ENCODE measurements around the gene SCN5A.

SCN5A gene

DNA sequence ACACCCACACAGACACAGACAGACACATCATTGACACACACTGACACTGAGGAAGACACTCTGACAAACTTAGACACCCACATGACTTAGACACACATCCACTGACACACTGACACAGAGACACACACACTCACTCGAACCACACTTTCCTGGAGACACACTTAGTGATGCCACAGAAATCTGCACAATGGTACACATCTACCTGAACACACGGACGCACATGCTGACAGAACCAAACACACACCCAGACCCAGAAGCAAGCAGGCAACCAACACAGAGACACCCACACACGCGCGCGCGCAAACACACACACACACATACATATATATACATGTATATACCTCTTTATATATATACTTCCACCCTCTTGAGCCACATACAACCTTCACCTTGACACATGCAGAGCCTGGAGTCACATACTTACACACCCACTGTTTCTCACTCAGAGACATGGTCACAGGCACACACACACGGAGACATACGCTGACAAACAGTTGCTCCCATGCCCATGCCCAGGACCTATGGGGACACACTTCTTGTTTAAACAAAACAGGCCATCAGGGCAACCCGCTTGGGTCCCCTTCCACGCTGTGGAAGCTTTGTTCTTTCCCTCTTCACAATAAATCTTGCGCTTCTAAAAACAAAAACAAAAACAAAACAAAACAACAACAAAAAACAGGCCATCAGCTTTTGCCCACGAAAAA lies 913 bp upstream of the SCN5A start:
- Histone ChIP-seq H3K36me3 (ENCODE audit: insufficient read depth, low read length) (no peaks in the 10 kb centered on the region), H3K27ac (no peak overlapping the region), H3K9ac (ENCODE audit: insufficient read length) (no peak overlapping the region), H3K4me3 (no peak overlapping the region; the same call in 1 of the 2 replicates), H3K9me3 (ENCODE audit: low read depth, low read length) (no peaks in the 10 kb centered on the region)
- TF ChIP-seq POLR2AphosphoS5 (IDR thresholded peaks at IDR 0.05; ENCODE audit: borderline replicate concordance, low read depth, low read length) (no peak), FOXP2 (optimal IDR thresholded peaks at IDR 0.05; ENCODE audit: control extremely low read depth, extremely low read length, insufficient read depth) (no peak), EZH2 (IDR thresholded peaks at IDR 0.05) (no peak)
- no peak for DNase-seq (ENCODE audit: low read depth, low spot score)

DNA sequence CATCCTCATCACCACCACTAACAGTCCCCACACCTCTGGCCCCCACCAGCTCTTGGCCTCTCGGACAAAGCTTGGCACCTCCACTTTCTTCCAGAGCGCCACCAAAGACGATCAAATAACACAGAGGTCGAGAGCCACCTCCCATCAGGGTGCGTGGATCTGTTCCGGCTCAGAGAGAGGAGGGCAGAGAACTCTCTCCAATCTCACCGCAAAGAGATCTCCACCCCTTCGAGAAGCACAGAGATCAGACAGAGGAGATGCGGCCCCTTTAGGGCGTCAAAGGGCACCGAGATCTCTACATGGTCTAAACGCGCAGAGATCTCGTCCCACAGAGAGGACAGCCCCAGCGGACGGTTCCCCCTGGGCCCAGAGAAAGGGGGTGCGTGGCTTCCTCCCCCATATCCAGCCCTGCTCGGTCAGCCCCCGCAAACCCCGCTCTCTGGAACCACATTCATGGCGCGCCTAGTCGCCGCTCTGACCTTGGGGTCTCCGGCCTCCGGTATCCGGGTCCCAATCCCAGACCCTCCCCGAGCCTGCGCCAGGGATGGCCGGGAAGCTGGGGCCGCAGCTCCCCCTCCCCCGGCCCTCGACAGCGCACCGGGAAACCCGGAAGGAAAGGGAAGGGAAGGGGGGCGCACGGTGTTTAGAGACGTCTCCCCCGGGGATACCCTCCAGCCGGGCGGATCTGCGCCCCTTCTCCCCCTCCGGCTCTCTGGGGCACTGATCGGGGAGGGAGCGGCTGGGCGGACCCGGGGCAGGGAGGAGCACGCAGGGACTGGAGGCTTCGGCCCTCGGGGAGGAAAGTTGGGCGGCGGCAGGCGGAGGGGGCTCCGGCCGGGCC lies 608 bp downstream of the SCN5A start:
- Histone ChIP-seq H3K4me3 (peak overlapping the region; percentile 47), H3K36me3 (ENCODE audit: insufficient read depth, low read length) (no peaks in the 10 kb centered on the region), H3K9ac (ENCODE audit: insufficient read length) (no peak overlapping the region), H3K27ac (no peak overlapping the region), H3K9me3 (ENCODE audit: low read depth, low read length) (no peaks in the 10 kb centered on the region)
- DNase-seq (ENCODE audit: low read depth, low spot score), result no peak
- TF ChIP-seq EZH2 (IDR thresholded peaks at IDR 0.05) (no peak), POLR2AphosphoS5 (IDR thresholded peaks at IDR 0.05; ENCODE audit: borderline replicate concordance, low read depth, low read length) (no peak), FOXP2 (optimal IDR thresholded peaks at IDR 0.05; ENCODE audit: control extremely low read depth, extremely low read length, insufficient read depth) (no peak)

DNA sequence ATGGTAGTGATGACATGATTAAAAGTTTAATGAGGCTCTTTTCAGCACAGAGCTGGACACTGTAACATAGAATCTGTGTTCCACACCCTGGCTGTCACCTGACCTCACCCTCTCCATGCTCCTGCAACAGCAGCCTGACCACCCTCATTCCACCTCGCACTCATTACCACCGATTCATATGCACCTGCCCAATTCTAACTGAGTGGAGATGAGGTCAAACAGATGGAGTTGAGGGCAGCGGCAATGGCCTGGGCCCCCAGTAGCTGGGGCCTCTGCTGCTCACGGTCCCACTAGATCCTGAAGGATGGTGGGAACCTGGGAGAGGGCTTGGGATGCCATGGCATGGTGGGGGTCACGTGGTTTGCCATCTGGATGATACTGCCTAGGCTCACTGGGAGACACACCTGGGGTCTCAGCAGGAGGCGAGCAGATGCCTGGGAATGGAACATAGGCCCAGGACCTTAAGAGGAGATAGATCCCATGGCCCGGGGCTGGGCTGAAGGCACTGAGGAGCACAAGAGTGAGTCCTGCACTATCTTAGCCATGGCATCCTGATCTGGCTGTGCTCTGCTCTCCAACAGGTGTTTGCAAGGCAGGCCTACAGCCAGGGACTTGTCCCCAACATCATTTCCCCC lies 1.3 kb downstream of the SCN5A start:
- H3K9ac ChIP-seq (ENCODE audit: insufficient read length), result no peak overlapping the region
- TF ChIP-seq FOXP2 (optimal IDR thresholded peaks at IDR 0.05; ENCODE audit: control extremely low read depth, extremely low read length, insufficient read depth) (no peak), EZH2 (IDR thresholded peaks at IDR 0.05) (no peak), POLR2AphosphoS5 (IDR thresholded peaks at IDR 0.05; ENCODE audit: borderline replicate concordance, low read depth, low read length) (no peak)
- H3K4me3 ChIP-seq, result no peak overlapping the region
- H3K9me3 ChIP-seq (ENCODE audit: low read depth, low read length), result no peaks in the 10 kb centered on the region
- H3K36me3 ChIP-seq (ENCODE audit: insufficient read depth, low read length), result no peaks in the 10 kb centered on the region
- H3K27ac ChIP-seq, result no peak overlapping the region
- no peak for DNase-seq (ENCODE audit: low read depth, low spot score)

DNA sequence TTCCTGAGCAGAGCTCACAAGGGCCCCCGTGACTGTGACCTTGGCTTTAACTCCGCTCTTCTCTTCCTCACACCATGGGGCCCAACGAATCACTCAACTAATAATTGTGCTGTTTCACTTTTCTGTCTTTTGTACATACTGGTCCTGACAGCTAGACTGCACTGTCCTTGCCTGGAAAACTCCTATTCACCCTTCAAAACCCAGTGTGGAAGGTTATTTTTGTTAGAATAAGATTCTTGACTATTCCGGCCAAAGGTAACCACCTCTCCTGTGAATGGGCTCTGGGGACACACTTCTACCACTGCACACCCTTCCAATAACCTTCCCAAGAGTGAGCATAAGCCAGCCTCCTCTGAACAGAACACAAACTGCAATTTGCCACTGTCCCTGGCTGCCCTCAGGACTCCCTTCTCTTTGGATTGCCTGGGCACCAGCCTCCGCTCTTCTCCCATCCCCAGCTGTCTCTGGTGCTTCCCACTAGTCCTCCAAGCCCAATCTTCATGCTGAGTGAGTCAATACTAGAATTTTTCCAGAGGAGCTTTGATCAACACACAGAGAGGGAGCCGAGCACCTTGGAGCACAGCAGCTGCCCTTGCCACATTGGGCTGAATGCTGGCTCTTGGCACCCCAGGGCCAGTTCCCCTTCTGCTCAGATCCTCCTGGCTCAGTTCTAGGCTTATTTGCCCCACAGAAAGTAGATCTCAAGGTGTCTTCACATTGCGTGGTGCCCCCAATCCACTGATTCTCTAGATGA lies 2.1 kb downstream of the SCN5A start:
- Histone ChIP-seq H3K4me3 (no peak overlapping the region), H3K27ac (no peak overlapping the region), H3K9ac (ENCODE audit: insufficient read length) (no peak overlapping the region), H3K36me3 (ENCODE audit: insufficient read depth, low read length) (no peaks in the 10 kb centered on the region), H3K9me3 (ENCODE audit: low read depth, low read length) (no peaks in the 10 kb centered on the region)
- no peak for DNase-seq (ENCODE audit: low read depth, low spot score)
- TF ChIP-seq POLR2AphosphoS5 (IDR thresholded peaks at IDR 0.05; ENCODE audit: borderline replicate concordance, low read depth, low read length) (no peak), FOXP2 (optimal IDR thresholded peaks at IDR 0.05; ENCODE audit: control extremely low read depth, extremely low read length, insufficient read depth) (no peak), EZH2 (IDR thresholded peaks at IDR 0.05) (no peak)

DNA sequence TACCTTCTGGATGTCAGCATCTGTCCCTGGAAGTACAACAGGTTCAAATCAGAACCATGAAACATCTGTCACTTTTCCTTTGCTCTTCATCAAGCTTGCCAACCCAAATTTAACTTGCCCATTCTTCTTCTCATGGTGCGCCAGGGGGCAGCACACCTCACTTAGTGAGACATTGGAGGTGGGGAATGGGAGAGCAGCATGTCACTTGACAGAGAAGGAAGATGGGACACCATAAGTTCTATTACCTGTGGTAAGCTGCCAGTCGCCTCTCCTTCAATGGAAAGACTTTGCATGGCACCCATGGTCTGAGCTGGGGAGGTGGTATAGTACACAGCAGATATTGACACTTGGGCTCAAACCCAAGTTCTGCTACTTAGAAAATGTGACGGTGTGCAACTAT lies 2.9 kb downstream of the SCN5A start:
- Histone ChIP-seq H3K27ac (no peak overlapping the region), H3K9me3 (ENCODE audit: low read depth, low read length) (no peaks in the 10 kb centered on the region), H3K36me3 (ENCODE audit: insufficient read depth, low read length) (no peaks in the 10 kb centered on the region), H3K4me3 (no peak overlapping the region), H3K9ac (ENCODE audit: insufficient read length) (no peak overlapping the region)
- TF ChIP-seq FOXP2 (optimal IDR thresholded peaks at IDR 0.05; ENCODE audit: control extremely low read depth, extremely low read length, insufficient read depth) (no peak), POLR2AphosphoS5 (IDR thresholded peaks at IDR 0.05; ENCODE audit: borderline replicate concordance, low read depth, low read length) (no peak), EZH2 (IDR thresholded peaks at IDR 0.05) (no peak)
- DNase-seq (ENCODE audit: low read depth, low spot score), result no peak

DNA sequence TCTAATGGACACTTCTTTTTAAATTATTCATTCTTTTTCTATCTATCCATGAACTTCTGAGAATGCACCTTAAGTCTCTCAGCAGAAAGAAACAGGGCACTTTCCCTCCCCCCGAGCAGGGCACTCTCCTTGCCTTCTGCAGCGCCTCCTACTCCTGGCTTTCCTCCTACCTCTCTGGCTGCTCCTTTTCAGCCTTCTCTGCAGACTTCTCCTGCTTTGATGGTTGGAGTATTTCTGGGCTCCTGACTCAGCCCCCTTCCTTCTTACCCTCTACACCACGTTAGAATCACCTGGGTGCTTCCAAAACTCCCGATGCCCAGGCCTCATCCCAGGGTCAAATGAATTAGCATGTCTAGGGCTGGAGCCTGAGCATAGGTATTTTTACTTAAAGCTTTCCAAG lies 3.4 kb downstream of the SCN5A start:
- Histone ChIP-seq H3K27ac (no peak overlapping the region), H3K9me3 (ENCODE audit: low read depth, low read length) (no peaks in the 10 kb centered on the region), H3K36me3 (ENCODE audit: insufficient read depth, low read length) (no peaks in the 10 kb centered on the region), H3K9ac (ENCODE audit: insufficient read length) (no peak overlapping the region), H3K4me3 (no peak overlapping the region)
- no peak for TF ChIP-seq POLR2AphosphoS5 (IDR thresholded peaks at IDR 0.05; ENCODE audit: borderline replicate concordance, low read depth, low read length)
- no peak for TF ChIP-seq EZH2 (IDR thresholded peaks at IDR 0.05)
- no peak for TF ChIP-seq FOXP2 (optimal IDR thresholded peaks at IDR 0.05; ENCODE audit: control extremely low read depth, extremely low read length, insufficient read depth)
- no peak for DNase-seq (ENCODE audit: low read depth, low spot score)

DNA sequence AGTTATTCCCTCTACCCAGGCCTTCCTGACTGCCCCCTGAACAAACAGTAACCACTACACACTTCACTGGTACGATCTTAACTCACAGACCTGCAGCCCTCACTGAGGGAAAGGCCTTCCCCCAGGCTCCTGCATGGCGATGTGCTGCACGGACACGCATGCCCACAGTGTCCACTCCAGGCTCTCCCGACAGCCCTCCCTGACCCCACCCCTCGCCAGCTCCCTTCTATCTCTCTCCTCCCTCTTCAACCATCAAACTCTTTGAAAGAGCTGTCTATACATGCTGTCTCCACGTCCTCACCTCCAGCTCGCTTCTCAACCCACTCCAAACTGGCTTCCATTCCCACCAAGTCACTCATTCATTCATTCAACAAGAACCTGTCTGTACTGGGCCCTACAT lies 3.9 kb downstream of the SCN5A start:
- Histone ChIP-seq H3K4me3 (no peak overlapping the region), H3K9me3 (ENCODE audit: low read depth, low read length) (no peaks in the 10 kb centered on the region), H3K36me3 (ENCODE audit: insufficient read depth, low read length) (no peaks in the 10 kb centered on the region), H3K27ac (no peak overlapping the region), H3K9ac (ENCODE audit: insufficient read length) (no peak overlapping the region)
- DNase-seq (ENCODE audit: low read depth, low spot score), result no peak
- TF ChIP-seq EZH2 (IDR thresholded peaks at IDR 0.05) (no peak), POLR2AphosphoS5 (IDR thresholded peaks at IDR 0.05; ENCODE audit: borderline replicate concordance, low read depth, low read length) (no peak), FOXP2 (optimal IDR thresholded peaks at IDR 0.05; ENCODE audit: control extremely low read depth, extremely low read length, insufficient read depth) (no peak)
